ENCODE results near the gene MYO7A.

MYO7A gene

DNA sequence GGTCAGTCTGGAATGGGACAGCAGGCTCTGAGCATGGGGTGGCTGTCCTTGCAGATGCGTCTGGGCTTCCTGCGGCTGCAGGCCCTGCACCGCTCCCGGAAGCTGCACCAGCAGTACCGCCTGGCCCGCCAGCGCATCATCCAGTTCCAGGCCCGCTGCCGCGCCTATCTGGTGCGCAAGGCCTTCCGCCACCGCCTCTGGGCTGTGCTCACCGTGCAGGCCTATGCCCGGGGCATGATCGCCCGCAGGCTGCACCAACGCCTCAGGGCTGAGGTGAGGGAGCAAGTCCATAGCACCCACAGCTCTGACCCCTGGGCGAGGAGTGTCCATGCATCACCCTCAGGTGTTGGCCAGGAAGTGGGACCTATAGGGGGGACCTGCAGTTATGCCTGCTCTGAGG is 51.6 kb downstream of the MYO7A start:
- Histone ChIP-seq H4K20me1 (ENCODE audit: insufficient read depth) (no peaks in the 10 kb centered on the region), H3K27ac (no peak overlapping the region), H2AFZ (ENCODE audit: low read depth) (no peak overlapping the region), H3K4me1 (ENCODE audit: low read depth, poor library complexity, severe bottlenecking) (no peaks in the 10 kb centered on the region), H3K4me3 (IDR thresholded peaks at IDR 0.05; ENCODE audit: insufficient read depth, low read depth, low read length) (no peak overlapping the region), H3K79me2 (ENCODE audit: insufficient read depth, low read depth) (no peaks in the 10 kb centered on the region), H3K4me2 (no peak overlapping the region), H3K36me3 (ENCODE audit: insufficient read depth) (no peaks in the 10 kb centered on the region), H3K9ac (no peak overlapping the region), H3K27me3 (ENCODE audit: insufficient read depth, low read depth) (no peaks in the 10 kb centered on the region)
- no peak for TF ChIP-seq CTCF (conservative IDR thresholded peaks at IDR 0.05; ENCODE audit: low read depth, low read length)

DNA sequence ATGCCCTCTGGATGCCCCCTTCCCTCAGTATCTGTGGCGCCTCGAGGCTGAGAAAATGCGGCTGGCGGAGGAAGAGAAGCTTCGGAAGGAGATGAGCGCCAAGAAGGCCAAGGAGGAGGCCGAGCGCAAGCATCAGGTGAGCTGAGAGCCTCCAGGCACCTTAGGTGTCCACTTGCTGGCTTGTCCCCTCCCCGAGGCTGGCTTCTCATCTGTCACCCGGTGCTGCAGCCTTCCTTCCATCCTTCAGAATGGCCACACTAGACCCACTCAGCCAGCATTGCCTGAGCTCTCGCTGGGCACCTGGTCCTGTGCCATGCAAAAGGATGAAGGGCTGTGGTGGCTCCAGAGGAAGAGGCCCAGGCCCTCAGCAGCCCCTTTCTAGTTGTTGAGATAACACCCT is 52.3 kb downstream of the MYO7A start:
- H4K20me1 ChIP-seq (ENCODE audit: insufficient read depth): no peaks in the 10 kb centered on the region
- H3K36me3 ChIP-seq (ENCODE audit: insufficient read depth): no peaks in the 10 kb centered on the region
- H3K4me1 ChIP-seq (ENCODE audit: low read depth, poor library complexity, severe bottlenecking): no peaks in the 10 kb centered on the region
- H3K79me2 ChIP-seq (ENCODE audit: insufficient read depth, low read depth): no peaks in the 10 kb centered on the region
- H2AFZ ChIP-seq (ENCODE audit: low read depth): no peak overlapping the region
- TF ChIP-seq CTCF (conservative IDR thresholded peaks at IDR 0.05; ENCODE audit: low read depth, low read length): no peak
- H3K9ac ChIP-seq: no peak overlapping the region
- H3K27ac ChIP-seq: no peak overlapping the region
- no peak overlapping the region for H3K4me2 ChIP-seq
- H3K27me3 ChIP-seq (ENCODE audit: insufficient read depth, low read depth): no peaks in the 10 kb centered on the region
- H3K4me3 ChIP-seq (IDR thresholded peaks at IDR 0.05; ENCODE audit: insufficient read depth, low read depth, low read length): no peak overlapping the region

DNA sequence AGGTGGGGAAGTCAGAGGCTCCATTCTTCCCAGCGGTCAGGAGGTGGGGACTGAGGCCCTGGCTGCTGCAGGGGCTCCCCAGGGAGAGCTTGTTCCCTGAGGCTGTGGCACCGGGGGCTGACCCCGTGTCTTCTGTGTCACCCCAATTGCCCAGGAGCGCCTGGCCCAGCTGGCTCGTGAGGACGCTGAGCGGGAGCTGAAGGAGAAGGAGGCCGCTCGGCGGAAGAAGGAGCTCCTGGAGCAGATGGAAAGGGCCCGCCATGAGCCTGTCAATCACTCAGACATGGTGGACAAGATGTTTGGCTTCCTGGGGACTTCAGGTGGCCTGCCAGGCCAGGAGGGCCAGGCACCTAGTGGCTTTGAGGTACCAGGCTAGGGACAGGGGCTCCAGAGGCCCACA is 53.2 kb downstream of the MYO7A start:
- Histone ChIP-seq H2AFZ (ENCODE audit: low read depth) (no peak overlapping the region), H3K4me2 (no peak overlapping the region), H3K9ac (no peak overlapping the region), H4K20me1 (ENCODE audit: insufficient read depth) (no peaks in the 10 kb centered on the region), H3K79me2 (ENCODE audit: insufficient read depth, low read depth) (no peaks in the 10 kb centered on the region), H3K4me3 (IDR thresholded peaks at IDR 0.05; ENCODE audit: insufficient read depth, low read depth, low read length) (no peak overlapping the region), H3K27ac (no peak overlapping the region), H3K4me1 (ENCODE audit: low read depth, poor library complexity, severe bottlenecking) (no peaks in the 10 kb centered on the region), H3K27me3 (ENCODE audit: insufficient read depth, low read depth) (no peaks in the 10 kb centered on the region), H3K36me3 (ENCODE audit: insufficient read depth) (no peaks in the 10 kb centered on the region)
- TF ChIP-seq CTCF (conservative IDR thresholded peaks at IDR 0.05; ENCODE audit: low read depth, low read length): no peak

- no peak overlapping the region for H3K27ac ChIP-seq
- H3K9ac ChIP-seq: no peak overlapping the region
- no peaks in the 10 kb centered on the region for H4K20me1 ChIP-seq (ENCODE audit: insufficient read depth)
- no peaks in the 10 kb centered on the region for H3K4me1 ChIP-seq (ENCODE audit: low read depth, poor library complexity, severe bottlenecking)
- H3K4me2 ChIP-seq: no peak overlapping the region
- no peaks in the 10 kb centered on the region for H3K36me3 ChIP-seq (ENCODE audit: insufficient read depth)
- no peaks in the 10 kb centered on the region for H3K79me2 ChIP-seq (ENCODE audit: insufficient read depth, low read depth)
- H2AFZ ChIP-seq (ENCODE audit: low read depth): no peak overlapping the region
- no peaks in the 10 kb centered on the region for H3K27me3 ChIP-seq (ENCODE audit: insufficient read depth, low read depth)
- no peak overlapping the region for H3K4me3 ChIP-seq (IDR thresholded peaks at IDR 0.05; ENCODE audit: insufficient read depth, low read depth, low read length)
- no peak for TF ChIP-seq CTCF (conservative IDR thresholded peaks at IDR 0.05; ENCODE audit: low read depth, low read length)
Observed at GRCh38 chr11:77181799-77182541, 53.9 kb downstream of the MYO7A start.
